ENCODE results near the gene TAP1.

DNA sequence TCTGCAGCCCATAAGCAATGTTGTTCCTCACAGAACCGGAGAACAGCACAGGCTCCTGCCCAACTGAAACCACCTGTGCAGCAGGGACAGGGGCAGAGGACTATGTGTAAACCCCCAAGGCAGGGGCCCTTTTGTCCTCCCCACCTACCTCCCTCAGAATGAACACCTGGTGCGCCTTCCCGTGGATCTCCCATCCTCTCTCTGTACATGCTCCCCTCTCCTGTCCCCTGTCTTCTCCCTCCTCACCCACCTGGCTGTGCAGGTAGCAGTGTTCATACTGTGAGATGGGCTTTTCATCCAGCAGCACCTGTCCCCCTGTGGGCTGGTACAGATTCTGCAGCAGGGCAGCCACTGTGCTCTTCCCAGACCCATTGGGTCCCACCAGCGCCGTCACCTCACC, 23.5 kb downstream of the TAP1 start:
- TF ChIP-seq, protein P1, sequence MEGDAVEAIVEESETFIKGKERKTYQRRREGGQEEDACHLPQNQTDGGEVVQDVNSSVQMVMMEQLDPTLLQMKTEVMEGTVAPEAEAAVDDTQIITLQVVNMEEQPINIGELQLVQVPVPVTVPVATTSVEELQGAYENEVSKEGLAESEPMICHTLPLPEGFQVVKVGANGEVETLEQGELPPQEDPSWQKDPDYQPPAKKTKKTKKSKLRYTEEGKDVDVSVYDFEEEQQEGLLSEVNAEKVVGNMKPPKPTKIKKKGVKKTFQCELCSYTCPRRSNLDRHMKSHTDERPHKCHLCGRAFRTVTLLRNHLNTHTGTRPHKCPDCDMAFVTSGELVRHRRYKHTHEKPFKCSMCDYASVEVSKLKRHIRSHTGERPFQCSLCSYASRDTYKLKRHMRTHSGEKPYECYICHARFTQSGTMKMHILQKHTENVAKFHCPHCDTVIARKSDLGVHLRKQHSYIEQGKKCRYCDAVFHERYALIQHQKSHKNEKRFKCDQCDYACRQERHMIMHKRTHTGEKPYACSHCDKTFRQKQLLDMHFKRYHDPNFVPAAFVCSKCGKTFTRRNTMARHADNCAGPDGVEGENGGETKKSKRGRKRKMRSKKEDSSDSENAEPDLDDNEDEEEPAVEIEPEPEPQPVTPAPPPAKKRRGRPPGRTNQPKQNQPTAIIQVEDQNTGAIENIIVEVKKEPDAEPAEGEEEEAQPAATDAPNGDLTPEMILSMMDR (IDR thresholded peaks at IDR 0.05; ENCODE audit: low read depth, low read length, poor library complexity, severe bottlenecking) = no peak
- TF ChIP-seq EZH2phosphoT487 (IDR thresholded peaks at IDR 0.05; ENCODE audit: borderline replicate concordance, low read length) = no peak
